ENCODE data around the gene OPRL1.

DNA sequence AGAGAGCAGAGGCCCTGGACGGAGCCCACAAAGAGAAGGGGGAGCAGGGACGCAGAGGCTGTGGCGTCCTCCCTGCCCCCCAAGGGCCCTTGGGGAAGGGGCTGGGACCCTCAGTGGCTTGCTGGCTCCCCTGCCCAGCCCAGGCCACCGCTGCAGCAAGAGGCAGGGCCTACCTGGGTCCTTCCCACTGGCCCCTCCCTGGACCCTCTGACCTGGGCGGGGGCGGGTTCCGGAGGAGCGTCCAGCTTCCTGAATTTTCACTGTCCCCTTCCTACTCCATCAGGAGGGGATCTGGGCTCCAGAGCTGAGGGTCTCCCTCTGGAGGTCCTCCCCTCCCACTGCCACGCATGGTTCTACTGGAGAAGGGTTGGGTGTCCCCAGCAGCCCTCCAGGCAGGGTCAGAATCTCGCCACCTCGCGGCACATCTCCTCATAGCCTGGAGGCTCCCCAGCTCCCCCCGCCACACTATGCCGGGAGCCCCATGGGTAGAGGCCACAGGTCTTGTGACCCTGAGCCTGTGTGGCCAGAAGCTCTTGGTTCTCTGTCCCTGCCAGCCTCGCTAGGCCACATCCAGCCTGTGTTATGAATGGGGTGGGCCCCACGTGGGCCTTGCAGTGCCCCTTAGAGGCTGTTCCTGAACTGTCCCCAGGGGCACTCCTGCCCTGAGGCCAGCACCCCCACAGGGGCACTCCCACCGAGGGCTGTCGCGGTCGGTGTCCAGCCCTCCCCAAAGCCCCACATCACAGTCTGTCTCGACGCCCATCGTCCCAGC is 29.4 kb upstream of the OPRL1 start:
- TF ChIP-seq, protein P1, sequence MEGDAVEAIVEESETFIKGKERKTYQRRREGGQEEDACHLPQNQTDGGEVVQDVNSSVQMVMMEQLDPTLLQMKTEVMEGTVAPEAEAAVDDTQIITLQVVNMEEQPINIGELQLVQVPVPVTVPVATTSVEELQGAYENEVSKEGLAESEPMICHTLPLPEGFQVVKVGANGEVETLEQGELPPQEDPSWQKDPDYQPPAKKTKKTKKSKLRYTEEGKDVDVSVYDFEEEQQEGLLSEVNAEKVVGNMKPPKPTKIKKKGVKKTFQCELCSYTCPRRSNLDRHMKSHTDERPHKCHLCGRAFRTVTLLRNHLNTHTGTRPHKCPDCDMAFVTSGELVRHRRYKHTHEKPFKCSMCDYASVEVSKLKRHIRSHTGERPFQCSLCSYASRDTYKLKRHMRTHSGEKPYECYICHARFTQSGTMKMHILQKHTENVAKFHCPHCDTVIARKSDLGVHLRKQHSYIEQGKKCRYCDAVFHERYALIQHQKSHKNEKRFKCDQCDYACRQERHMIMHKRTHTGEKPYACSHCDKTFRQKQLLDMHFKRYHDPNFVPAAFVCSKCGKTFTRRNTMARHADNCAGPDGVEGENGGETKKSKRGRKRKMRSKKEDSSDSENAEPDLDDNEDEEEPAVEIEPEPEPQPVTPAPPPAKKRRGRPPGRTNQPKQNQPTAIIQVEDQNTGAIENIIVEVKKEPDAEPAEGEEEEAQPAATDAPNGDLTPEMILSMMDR (conservative IDR thresholded peaks at IDR 0.05) = no peak
- TF ChIP-seq EZH2 (IDR thresholded peaks at IDR 0.05; ENCODE audit: low read depth) = no peak

Measured in PC-9 (cell line).